HG02759 (cell line): Measurements from ENCODE around the gene LIMK1.

Experiments
- ATAC-seq: cut with Tn5 transposase; IDR thresholded peaks from one replicate; pipeline ENCODE4 v1.9.1; 2021; ENCODE audit warnings: mild to moderate bottlenecking, moderate library complexity; ENCODE audit not compliant: unreplicated experiment

Gene LIMK1

GRCh38 chr7:74082770-74083116 lies 861 bp upstream of the LIMK1 start:
- no peak for ATAC-seq

GRCh38 chr7:74083928-74084721 lies 521 bp downstream of the LIMK1 start:
- ATAC-seq = peak; percentile 57

DNA sequence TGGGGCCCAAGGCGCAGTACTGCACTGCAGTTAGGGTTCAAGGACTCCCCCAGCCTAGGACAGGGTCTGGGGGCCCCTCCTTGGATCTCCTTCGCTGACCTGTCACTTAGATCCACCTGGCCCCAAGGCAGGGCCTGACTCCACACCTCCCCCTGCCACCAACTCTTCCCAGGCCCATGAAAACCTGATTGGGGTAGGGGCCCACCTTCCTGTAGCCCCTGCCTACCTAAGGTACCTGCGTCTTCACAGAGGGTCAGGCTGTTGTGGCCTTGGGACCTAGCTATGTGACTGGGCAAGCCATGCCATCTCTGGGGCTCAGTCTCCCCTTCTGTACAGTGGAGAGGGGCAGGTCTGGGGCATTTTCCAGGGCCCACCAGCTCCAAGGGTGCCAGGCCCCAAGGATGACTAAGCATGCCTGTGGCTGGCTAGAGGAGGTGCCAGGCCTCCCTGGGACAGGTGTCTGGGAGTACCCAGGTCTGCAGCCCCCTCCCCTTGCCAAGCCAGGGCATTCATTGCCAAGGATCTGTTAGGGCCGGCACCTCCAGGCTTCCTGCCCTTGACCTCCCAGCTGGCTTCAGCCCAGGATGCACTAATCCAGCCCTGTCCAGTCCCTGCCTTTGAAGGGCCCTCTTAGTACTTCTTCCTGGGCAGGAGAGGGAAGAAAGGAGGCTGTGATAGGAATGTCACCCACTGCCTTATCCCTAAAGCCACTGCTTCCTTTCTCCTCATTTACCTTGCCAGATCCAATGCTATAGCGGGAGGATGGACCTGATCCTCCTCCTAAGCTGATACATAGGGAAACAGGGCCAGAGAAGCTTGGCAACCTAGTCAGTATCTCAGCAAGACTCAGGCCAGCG lies 1.3 kb downstream of the LIMK1 start:
- ATAC-seq = no peak

DNA sequence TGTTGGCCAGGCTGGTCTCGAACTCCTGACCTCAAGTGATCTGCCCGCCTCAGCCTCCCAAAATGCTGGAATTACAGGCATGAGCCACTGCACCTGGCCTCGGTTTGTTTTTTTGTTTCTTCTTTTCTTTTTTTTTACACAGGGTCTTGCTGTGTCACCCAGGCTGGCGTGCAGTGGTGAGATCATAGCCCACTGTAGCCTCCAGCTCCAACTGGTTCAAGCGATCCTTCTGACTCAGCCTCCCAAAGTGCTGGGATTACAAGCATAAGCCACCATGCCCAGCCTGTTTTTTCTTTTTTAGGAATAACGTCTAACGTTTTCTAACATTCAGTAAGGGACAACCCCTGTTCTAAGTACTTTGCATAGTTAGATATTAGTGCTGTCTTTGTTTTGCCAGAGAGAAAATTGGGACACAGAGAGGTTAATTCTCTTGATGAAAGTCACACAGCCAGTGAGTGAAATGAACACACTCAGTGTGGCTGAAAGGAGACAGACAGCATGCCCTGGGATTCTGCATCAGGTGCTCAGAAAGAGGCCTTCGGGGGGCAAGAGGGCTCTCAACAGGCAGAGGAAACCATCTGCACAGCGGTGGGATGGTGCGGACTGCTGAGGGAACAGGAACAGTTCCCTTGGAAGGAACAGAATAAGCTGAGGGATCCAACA lies 4.3 kb downstream of the LIMK1 start:
- ATAC-seq = no peak

DNA sequence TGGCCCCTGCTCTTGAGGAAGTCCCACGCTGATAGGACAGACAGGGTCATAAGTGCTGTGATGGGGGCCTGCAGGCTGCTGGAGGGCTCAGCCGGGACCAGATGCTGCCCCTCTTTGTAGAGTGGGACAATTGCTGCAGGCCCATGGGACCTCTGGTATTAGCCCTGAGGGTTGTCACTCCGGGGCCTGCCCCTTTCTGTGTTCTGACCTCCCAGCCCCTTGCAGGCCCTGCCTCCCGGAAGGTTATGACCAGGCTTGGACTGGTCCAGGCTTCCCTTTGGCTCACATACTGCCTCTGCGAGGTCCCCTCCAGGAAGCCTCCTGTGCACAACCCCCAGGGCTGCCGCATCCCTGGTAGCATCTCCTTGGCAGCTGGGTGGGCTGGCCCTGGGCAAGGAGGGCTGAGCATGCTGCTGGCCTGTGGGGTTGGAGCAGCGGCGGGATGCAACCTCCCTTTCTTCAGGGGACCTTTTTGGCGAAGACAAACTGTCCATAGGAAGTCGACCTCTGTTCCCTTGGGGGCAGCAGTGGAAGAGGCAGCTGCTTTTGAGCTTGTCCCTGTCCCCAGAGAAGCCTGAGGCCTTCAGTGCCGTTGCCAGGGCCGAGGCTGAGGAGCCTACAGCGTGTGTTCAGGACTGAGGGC lies 8.8 kb downstream of the LIMK1 start:
- peak; percentile 26 for ATAC-seq

DNA sequence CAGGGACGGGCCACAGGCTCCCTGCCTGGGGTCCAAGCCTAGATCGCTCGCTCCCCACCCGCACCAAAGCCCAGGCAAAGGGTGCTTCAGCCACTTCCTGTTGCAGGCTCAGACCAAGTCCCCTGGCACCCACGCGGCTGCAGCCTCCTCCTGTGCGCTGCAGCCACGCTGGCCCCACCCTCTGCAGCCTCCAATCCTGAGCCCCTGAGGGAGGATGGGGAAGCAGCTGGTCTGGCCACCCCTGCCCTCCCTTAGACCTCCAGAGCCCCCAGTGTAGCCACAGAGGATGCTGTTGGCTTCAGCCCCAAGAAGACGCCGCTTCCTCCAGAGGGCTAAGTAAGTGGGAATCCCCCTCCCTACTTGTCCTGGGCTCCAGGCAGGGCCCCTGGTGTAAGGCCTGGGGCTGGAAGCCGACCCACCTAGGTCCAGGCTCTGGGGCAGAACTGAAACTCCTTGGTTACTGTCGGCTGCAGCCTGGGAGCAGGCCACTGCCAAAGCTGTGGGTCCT lies 9.4 kb downstream of the LIMK1 start:
- ATAC-seq = peak; percentile 64

- peak; percentile 5 for ATAC-seq
These were observed 10.1 kb downstream of the LIMK1 start for GRCh38 chr7:74093671-74094223.

DNA sequence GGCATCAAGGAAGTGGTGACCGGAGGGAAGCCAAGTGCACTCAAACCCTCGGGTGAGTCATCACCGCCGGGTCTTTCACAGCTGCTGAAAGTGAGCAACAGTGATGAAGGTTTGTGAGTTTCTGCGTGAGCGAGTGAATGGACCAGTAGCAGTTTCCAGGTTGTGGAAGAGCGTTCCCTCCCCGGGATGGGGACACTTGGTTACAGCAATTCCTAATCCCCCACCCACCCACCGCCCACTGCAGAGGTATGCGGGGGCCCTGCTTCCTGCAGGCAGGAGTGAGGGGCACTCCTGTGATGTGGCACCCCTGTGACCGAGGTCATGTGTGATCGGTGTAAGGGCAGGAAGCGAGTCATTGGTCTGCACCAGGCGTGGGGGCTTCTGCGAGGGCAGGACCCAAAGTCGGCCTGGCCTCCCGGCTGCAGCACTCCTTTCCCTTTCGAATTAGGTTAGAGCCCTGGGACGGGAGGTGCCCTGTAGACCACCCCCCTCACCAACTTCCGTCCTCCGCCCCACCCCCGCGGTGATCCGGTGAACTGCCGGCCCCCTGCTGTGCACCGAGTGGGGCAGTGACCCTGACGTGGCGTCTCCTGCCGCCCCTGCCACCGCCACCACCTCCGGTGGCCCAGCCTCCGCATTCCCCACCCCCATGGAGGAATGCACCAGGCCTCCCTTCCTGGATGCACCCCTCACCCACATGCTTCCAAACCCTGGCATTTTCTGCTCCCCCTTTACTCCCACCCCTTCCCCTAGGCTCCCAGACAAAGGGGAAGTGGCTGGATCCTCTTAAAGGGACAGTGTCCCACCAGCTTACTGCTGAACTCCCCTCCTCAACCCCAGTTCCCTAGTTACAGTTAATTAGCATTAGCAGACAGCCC lies 10.9 kb downstream of the LIMK1 start:
- ATAC-seq = peak; percentile 56

- ATAC-seq = no peak
These were observed 11.5 kb downstream of the LIMK1 start for GRCh38 chr7:74095135-74095534.

DNA sequence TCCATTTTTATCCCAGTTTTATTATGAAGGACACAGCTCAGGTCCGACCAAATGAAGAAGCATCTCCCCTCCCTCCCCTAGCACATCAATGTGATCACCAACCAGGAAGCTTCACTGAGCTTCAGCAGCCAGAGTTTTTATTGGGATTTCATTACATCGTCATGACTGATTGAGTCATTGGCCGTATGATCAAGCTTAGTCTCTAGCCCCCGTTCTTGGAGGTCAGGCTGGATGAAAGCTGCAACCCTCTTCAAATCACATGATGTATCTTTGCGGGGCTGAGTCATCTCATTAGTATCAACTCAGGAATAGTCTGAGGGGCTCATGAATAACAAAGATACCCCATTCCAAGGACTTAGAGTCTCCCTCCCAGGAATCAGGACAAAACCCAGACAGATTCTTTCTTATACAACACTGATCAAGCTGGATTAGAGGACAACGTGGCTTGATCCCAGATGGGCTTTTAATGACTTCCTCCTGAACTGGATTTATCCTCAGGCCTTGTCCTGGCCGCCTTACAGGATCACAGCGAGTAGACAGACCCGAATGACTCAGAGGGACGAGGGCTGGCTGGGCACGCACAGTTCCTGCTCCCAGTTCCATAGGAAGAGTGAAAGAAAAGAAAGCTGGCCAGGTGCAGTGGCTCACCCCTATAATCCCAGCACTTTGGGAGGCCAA lies 14.5 kb downstream of the LIMK1 start:
- no peak for ATAC-seq

DNA sequence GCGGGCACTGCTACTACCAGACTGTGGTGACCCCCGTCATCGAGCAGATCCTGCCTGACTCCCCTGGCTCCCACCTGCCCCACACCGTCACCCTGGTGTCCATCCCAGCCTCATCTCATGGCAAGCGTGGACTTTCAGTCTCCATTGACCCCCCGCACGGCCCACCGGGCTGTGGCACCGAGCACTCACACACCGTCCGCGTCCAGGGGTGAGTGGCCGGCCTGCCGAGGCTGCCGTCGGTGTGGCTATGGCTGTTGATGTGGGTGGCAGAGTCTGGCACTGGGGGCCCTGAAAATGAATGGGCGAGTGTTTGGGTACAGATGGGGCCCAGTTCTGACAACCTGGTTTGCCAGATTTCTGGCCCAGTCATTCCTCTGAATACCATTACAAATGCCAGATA lies 15.4 kb downstream of the LIMK1 start:
- ATAC-seq = no peak

DNA sequence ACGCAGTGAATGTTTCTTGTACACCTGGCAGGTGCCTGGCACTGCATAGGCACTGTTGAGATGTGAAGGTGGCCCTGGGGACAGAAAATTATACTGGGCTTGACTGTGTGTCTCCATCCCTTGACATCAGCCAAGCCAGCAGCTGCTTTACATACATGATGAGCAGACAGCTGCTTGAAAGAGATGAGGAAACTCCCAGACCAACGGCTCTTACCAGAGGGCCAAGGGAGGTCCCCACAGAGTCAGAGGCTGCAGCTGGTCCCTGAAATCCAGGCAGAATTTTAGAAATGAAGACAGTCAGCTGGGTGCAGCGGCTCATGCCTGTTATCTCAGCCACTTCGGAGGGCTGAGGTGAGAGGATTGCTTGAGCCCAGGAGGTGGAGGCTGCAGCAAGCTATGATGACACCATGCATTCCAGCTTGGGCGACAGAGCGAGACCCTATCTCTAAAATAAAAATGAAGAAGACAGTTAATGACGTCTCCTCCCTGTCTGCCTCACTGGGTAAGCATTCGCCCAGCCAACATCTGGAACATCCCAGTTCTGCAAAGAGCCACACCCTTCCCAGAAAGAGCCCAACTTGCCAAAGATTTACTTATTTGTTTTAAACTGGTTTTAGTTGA lies 17.6 kb downstream of the LIMK1 start:
- peak; percentile 95 for ATAC-seq

DNA sequence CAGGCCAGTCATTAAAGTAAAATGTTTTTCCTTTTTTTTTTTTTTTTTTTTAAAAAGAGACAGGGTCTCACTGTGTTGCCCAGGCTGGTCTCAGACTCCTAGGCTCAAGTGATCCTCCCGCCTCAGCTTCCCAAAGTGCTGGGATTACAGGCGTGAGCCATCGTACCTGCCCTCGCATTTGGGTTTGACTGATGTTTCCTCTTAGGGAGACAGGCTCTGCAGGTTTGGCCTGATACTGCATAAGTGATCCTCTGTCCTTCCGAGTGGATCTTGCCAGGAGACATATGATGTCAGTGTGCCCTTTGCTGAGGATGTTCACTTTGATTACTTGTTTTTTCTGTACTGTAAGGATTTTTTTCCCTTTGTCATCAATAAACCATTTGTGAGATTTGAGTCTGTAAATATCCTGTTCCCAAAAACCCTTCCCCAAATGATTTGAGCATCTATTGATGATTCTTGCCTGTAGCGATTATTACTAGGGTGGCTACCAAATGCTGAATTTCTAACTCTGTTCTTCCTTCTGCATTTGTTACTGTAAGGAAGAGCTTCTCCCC lies 19.7 kb downstream of the LIMK1 start:
- no peak for ATAC-seq

- no peak for ATAC-seq
These were observed 21.1 kb downstream of the LIMK1 start for GRCh38 chr7:74104702-74105101.

GRCh38 chr7:74105992-74106391 lies 22.4 kb downstream of the LIMK1 start:
- ATAC-seq = no peak

- no peak for ATAC-seq
These were observed 23.2 kb downstream of the LIMK1 start for GRCh38 chr7:74106846-74107245.

GRCh38 chr7:74115326-74115725 lies 31.7 kb downstream of the LIMK1 start:
- no peak for ATAC-seq

GRCh38 chr7:74116356-74116755 lies 32.8 kb downstream of the LIMK1 start:
- ATAC-seq = no peak
